GM12878 (cell line): Measurements from ENCODE around the gene CCDC47.

Experiments used
- DPF2 ChIP-seq: fragments of 450-650 bp; IDR thresholded peaks from 2 replicates; pipeline ENCODE4 v1.6.1; 2017; ENCODE audit warnings: mild to moderate bottlenecking
- HCFC1 ChIP-seq: fragments of 150-350 bp; IDR thresholded peaks from 2 replicates; pipeline ENCODE4 v1.6.1; 2014; ENCODE audit warnings: low read length
- POLR2AphosphoS2 ChIP-seq: IDR thresholded peaks from 2 replicates; pipeline ENCODE4 v1.6.1; 2011; ENCODE audit warnings: low read depth, mild to moderate bottlenecking, low read length, improper control_type of control experiment, moderate library complexity
- SMC3 ChIP-seq: IDR thresholded peaks from 2 replicates; pipeline ENCODE4 v1.6.1; 2011; ENCODE audit warnings: low read length, improper control_type of control experiment, borderline replicate concordance
- ZZZ3 ChIP-seq: IDR thresholded peaks from 2 replicates; pipeline ENCODE4 v1.6.1; 2011; ENCODE audit warnings: low read depth; ENCODE audit not compliant: control insufficient read depth, insufficient read length
- TF ChIP-seq, protein P1 (sequence below), 3 experiments: IDR thresholded peaks in 2 of 3; conservative IDR thresholded peaks in 1 of 3; 2 replicates each; pipeline ENCODE4 v1.5.1; 2011; ENCODE audit warnings: low read depth in 3 of 3, low read length in 3 of 3, mild to moderate bottlenecking in 3 of 3, control low read depth in 2 of 3, moderate library complexity in 2 of 3, inconsistent platforms in 1 of 3, mixed read lengths in 1 of 3; ENCODE audit not compliant: control insufficient read depth in 2 of 3, insufficient read depth in 1 of 3; ENCODE audit errors: extremely low read depth in 1 of 3
- TF ChIP-seq, protein P2 (sequence below): IDR thresholded peaks from 2 replicates; pipeline ENCODE4 v1.6.1; 2011; ENCODE audit warnings: low read depth, low read length, improper control_type of control experiment, borderline replicate concordance

DNA sequence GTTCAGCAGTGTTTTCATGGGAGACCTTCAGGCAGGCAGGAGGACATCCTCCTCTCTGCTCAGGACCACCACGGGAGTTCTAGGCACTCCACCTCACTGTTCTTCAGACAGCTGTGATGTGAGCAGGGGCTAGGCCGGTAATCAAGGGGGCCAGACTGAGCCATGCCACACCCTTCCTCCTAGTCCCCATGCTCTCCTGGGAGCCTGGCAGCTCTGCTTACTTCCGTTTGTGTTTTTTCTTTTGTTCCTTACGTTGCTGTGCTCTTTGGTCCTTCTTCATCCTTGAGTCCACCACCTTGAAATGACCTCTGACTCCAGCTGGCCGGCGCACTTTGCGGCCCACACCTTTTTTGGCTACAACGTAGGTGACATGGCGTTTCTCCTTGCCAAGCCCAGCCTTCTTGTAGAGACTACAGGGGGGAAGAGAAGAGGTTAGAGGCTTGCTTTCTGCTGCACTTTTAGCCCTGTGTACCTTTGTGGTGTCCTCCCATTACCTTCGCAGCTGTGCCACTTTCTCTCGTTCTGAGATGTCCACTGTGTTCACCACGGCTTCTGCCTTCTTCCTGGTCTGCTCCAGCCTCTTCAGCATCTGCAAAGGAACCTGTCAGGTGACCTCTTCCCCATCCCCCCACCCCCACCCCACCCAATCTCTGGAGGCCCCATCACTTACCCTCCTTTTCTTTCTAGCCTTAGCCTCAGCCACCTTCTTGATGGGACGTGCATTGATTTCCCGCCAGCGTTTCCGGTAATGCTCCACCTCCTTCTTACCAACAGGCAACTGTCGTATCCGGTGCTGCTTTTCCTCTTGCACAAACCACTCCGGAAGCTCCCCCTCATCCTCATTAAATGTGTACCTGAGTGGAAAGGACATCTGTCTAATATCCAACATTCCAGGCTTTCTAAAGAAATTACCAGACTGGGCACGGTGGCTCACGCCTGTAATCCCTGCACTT, 46.5 kb upstream of the CCDC47 start:
- TF ChIP-seq ZZZ3 (no peak), SMC3 (no peak), HCFC1 (no peak), DPF2 (no peak), POLR2AphosphoS2 (peak; percentile 46; the same call in 1 of the 2 replicates)
- TF ChIP-seq, protein P1, sequence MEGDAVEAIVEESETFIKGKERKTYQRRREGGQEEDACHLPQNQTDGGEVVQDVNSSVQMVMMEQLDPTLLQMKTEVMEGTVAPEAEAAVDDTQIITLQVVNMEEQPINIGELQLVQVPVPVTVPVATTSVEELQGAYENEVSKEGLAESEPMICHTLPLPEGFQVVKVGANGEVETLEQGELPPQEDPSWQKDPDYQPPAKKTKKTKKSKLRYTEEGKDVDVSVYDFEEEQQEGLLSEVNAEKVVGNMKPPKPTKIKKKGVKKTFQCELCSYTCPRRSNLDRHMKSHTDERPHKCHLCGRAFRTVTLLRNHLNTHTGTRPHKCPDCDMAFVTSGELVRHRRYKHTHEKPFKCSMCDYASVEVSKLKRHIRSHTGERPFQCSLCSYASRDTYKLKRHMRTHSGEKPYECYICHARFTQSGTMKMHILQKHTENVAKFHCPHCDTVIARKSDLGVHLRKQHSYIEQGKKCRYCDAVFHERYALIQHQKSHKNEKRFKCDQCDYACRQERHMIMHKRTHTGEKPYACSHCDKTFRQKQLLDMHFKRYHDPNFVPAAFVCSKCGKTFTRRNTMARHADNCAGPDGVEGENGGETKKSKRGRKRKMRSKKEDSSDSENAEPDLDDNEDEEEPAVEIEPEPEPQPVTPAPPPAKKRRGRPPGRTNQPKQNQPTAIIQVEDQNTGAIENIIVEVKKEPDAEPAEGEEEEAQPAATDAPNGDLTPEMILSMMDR (IDR thresholded peaks at IDR 0.05 in 2 of 3, conservative IDR thresholded peaks at IDR 0.05 in 1 of 3; ENCODE audit: control insufficient read depth in 2 of 3, extremely low read depth in 1 of 3, insufficient read depth in 1 of 3, low read depth in 3 of 3, low read length in 3 of 3), result no peak
- TF ChIP-seq, protein P2, sequence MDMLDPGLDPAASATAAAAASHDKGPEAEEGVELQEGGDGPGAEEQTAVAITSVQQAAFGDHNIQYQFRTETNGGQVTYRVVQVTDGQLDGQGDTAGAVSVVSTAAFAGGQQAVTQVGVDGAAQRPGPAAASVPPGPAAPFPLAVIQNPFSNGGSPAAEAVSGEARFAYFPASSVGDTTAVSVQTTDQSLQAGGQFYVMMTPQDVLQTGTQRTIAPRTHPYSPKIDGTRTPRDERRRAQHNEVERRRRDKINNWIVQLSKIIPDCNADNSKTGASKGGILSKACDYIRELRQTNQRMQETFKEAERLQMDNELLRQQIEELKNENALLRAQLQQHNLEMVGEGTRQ, result no peak
